ENCODE data around the gene RPEL1.
"Not testable (repeated sequence)": the region's sequence is repeated elsewhere in the genome, so short reads cannot be mapped to it uniquely, and the experiment has no call there.

Gene RPEL1

DNA sequence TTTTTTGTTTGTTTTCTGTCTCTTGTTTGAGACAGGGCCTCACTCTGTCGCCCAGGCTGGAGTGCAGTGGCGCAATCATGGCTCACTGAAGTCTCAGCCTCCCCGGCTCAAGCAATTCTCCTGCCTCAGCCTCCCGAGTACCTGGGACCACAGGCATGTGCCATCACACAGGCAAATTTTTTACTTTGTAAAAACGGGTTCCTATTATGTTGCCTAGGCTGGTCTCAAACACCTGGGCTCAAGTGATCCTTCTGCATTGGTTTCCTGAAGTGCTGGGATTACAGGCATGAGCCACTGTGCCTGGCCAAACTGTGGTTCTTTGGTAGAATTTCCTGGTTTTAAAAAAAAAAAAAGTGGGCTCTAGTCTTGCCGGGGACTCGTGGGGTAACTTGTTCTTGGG is at the start of gene RPEL1:
Gene RPEL1 (plus strand): TSS at position 301 of the 400 bp plus-strand sequence. CDS start 110 bp downstream, outside the sequence.
- DNase-seq (ENCODE audit: low spot score) = not testable (repeated sequence)

DNA sequence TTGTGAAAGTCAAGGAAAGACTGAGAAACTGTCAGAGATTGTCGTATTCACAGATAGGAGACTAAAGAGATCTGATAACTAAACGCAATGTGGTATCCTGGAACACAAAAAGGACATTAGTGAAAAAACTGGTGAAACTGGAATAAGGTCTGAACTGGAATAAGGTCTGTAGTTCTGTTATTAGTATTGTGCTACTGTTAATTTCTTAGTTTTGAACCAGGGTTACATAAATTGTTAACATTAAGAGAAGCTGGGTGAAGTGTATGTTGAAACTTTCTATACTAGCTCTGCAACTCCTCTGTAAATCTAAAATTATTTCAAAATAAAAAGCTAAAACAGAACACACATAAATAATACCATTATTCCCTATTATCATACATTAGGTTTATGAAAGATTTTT is 49.2 kb upstream of the RPEL1 start:
- DNase-seq (ENCODE audit: low spot score) = no peak

- peak; percentile 14 for DNase-seq (ENCODE audit: low spot score)
Observed at GRCh38 chr10:103197174-103197573, 48.5 kb upstream of the RPEL1 start.

GRCh38 chr10:103197903-103198302 is 47.8 kb upstream of the RPEL1 start:
- no peak for DNase-seq (ENCODE audit: low spot score)

DNA sequence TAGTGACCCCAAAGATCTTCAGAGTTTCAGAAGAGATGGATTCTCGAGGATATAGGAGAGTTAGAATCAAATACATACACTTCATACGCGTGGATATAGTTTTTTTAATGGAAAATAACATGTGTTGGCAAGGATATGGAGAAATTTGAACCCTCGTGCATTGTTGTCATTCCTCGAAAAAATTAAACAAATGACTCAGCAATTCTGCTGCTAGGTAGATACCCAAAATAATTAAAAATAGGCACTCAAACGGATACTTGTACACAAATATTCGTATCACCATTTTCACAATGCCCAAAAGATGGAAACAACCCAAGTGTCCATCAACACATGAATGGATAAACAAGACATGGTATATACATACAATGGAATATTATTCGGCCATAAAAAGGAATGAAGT is 47.0 kb upstream of the RPEL1 start:
- no peak for DNase-seq (ENCODE audit: low spot score)

DNA sequence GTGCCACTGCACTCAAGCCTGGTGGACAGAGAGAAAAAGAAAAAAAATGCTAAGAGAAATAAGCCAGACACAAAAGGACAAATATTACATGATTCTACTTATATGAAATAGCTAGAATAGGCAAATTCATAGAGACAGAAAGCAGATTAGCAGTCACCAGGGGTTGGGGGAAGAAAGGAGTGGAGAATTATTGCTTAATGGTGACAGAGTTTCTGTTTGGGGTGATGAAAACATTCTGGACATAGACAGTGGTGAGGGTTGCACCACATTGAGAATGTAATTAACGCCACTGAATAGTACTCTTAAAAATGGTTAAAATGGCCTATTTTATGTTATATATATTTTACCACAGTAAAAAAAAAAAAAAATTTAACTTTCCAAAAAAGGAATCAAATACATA is 46.2 kb upstream of the RPEL1 start:
- no peak for DNase-seq (ENCODE audit: low spot score)

- no peak for DNase-seq (ENCODE audit: low spot score)
Observed at GRCh38 chr10:103202319-103202718, 43.4 kb upstream of the RPEL1 start.

DNA sequence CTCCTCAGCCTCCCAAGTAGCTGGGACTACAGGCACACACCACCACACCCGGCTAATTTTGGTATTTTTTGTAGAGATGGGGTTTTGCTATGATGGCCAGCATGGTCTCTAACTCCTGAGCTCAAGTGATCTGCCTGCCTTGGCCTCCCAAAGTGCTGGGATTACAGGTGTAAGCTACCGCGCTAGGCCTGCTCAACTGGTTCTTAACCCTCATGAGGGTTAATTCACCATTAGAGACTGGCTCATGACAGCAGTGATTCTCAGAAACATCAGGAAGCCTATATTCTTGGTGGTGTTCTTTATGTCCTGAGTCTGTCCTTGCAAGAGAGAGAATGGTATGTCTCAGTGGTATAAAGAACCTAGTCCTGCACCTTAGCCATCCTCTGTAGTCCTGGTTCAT is 42.2 kb upstream of the RPEL1 start:
- DNase-seq (ENCODE audit: low spot score) = no peak

DNA sequence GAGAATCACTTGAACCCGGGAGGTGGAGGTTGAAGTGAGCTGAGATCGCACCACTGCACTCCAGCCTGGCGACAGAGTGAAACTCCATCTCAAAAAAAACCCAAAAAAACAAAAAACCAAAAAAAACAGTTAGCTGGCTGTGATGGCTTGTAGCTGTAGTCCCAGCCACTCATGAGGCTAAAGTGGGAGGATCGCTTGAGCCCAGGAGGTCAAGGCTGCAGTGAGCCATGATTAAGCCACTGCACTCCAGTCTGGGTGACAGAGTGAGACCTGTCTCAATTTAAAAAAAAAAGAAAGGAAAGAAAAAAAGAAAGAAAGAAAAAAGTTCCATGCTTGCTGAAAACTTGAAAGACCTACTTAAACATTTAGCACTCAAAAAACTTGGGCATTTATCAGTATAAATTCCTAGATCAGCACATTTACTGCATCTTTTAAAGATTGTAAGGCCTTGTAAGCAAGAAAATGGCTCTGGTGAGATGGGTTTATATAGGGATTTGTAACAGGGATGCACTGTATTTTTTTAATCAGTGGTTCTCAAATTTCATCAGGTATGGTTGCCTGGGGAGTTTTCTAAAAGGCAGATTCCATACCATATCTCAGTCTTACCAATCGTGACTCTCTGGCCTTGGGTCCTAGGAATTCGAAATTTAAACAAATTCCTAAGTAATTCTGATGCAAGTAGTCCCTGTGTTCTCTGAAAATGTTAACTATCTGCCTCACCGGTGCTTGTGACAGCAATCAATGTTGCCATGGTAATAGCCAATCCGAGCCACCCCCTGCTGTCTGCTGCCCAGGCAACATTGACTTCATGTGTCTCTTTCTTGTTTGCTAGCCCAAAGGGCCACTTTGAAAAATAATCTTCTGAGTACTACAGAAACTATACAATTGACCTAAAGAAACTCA is 41.1 kb upstream of the RPEL1 start:
- no peak for DNase-seq (ENCODE audit: low spot score)

- DNase-seq (ENCODE audit: low spot score) = not testable (repeated sequence)
Observed at GRCh38 chr10:103205401-103205800, 40.3 kb upstream of the RPEL1 start.

- not testable (repeated sequence) for DNase-seq (ENCODE audit: low spot score)
Observed at GRCh38 chr10:103206715-103207114, 39.0 kb upstream of the RPEL1 start.

DNA sequence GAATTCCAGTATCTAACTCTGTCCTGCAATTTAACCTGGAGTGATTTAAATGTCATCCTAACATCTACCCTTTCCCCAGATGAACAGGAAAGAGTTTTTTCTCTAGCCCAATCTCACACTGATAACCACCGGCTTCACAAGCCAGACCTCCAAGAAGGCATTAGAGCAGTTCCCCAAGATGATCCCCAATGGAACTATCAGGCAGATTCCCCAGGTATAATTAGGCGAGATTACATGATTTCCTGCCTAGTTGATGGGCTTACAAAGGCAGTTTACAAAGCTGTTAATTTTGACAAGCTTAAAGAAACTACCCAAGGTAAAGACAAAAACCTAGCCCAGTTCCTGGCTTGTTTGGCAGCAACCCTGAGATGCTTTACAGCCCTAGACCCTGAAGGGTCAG is 38.5 kb upstream of the RPEL1 start:
- no peak for DNase-seq (ENCODE audit: low spot score)

DNA sequence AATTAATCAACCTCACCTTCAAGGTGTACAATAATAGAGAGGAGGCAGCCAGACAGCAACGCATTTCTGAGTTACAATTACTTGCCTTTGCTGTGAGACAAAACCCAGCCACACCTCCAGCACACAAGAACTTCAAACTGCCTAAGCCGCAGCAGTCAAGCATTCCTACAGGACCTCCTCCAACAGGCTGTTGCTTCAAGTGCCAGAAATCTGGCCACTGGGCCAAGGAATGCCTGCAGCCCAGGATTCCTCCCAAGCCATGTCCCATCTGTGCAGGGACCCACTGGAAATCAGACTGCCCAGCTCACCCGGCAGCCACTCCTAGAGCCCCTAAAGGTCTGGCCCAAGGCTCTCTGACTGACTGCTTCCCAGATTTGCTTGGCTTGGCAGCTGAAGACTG is 38.0 kb upstream of the RPEL1 start:
- not testable (repeated sequence) for DNase-seq (ENCODE audit: low spot score)

- DNase-seq (ENCODE audit: low spot score) = not testable (repeated sequence)
Observed at GRCh38 chr10:103210262-103210661, 35.4 kb upstream of the RPEL1 start.

DNA sequence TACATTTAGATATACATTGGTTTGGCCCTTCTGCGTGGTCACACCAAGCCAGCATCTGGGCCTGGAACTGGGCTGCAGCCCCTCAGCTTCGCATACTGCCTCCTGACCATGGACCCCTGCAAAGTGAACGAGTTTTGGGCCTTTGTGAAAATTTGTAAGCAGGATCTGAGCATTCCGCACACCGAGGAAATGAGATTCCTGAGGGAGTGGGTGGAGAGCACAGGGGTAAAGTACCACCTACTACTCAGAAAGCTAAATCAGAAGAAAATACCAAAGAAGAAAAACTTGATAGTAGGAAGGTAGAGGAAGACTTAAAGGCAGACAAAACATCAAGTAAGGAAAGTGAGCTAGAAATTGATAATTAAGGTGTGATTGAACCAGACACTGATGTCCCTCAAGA is 30.1 kb upstream of the RPEL1 start:
- DNase-seq (ENCODE audit: low spot score) = no peak

- not testable (repeated sequence) for DNase-seq (ENCODE audit: low spot score)
Observed at GRCh38 chr10:103216362-103216761, 29.3 kb upstream of the RPEL1 start.

DNA sequence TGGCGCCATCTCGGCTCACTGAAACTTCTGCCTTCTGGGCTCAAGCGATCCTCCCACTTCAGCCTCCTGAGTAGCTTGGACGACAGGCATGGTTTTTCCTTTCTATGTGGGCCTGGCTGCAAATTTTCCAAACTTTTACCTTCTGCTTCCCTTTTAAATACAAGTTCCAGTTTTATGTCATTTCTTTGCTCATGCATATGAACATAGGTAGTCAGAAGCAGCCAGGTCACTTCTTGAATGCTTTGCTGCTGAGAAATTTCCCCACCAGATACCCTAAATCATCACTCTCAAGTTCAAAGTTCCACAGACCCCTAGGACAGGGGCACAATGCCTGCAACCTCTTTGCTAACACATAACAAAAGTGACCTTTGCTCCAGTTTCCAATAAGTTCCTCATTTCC is 21.6 kb upstream of the RPEL1 start:
- no peak for DNase-seq (ENCODE audit: low spot score)

GRCh38 chr10:103224721-103225120 is 21.0 kb upstream of the RPEL1 start:
- DNase-seq (ENCODE audit: low spot score) = not testable (repeated sequence)

DNA sequence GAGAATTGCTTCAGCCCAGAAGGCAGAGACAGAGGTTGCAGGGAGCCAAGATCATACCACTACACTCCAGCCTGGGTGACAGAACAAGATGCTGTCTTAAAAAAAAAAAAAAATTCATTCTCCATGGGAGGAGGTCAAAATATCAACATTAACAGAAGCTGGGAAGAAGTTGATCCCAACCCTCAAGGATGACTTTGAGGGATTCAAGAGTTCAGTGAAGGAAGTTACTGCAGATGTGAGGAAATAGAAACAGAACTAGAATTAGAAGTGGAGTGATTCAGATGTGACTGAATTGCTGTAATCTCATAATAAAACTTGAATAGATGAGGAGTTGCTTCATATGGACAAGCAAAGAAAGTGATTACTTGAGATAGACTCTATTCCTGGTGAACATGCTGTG is 19.7 kb upstream of the RPEL1 start:
- DNase-seq (ENCODE audit: low spot score) = no peak

GRCh38 chr10:103227416-103227815 is 18.3 kb upstream of the RPEL1 start:
- no peak for DNase-seq (ENCODE audit: low spot score)

GRCh38 chr10:103231047-103231551 is 14.6 kb upstream of the RPEL1 start:
- no peak for DNase-seq (ENCODE audit: low spot score)

DNA sequence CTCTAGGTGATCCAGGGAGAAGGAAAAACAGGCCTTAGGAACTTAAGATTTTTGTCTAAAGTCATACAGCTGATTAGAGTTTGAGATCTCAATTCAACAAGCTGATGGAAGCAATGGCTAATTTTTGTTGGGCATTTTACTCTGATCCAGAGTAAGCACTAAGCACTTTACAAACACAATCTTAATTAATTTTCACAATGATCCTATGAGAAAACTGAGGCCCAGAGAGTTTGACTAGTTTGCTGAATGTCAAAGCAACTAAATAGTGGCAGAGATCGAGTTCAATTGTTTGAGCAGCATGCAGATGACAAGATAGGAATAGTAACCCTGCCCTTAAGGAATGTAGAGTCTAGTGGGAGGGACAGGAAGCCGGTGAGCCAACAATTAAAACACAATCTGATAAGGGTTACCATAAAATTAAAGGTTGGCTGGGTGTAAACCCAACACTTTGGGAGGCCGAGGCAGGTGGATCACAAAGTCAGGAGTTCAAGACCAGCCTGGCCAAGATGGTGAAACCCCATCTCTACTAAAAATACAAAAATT is 13.5 kb upstream of the RPEL1 start:
- no peak for DNase-seq (ENCODE audit: low spot score)

DNA sequence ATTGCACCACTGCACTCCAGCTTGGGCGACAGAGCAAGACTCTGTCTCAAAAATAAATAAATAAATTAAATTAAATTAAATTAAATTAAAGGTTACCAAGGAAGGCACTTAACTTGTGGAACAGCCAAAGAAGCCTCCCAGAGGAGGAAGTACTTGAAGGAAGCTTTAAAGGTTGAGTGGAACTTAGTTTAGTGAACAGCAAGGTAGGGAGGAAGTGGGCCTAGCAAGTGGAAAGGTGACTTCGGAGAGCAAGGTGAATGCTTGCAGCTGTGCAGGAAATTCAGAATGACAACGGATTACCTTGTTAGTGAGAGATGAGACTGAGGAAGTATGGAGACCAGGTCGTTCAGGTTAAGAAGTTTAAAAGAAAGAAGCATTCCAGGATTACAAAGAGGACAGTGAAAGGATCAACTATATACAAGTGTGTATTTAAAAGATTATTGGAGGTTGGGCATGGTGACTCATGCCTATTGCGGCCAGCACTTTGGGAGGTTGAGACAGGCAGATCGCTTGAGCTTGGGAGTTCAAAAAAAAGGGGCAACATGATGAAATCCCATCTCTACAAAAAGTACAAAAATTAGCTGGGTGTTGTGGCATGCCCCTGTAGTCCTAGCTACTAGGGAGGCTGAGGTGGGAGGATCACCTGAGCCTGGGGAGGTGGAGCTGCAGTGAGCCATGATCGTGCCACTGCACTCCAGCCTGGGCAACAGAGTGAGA is 12.8 kb upstream of the RPEL1 start:
- no peak for DNase-seq (ENCODE audit: low spot score)

All from CD4-positive, alpha-beta T cell treated with Interleukin-2 at 100 ng/mL for 4 hours (primary cell).